GM19043 (cell line): ENCODE results near the gene ACAN.

Experiments
- ATAC-seq: cut with Tn5 transposase; IDR thresholded peaks from one replicate; pipeline ENCODE4 v1.9.1; 2021; ENCODE audit warnings: low read depth; ENCODE audit not compliant: unreplicated experiment

ACAN gene

DNA sequence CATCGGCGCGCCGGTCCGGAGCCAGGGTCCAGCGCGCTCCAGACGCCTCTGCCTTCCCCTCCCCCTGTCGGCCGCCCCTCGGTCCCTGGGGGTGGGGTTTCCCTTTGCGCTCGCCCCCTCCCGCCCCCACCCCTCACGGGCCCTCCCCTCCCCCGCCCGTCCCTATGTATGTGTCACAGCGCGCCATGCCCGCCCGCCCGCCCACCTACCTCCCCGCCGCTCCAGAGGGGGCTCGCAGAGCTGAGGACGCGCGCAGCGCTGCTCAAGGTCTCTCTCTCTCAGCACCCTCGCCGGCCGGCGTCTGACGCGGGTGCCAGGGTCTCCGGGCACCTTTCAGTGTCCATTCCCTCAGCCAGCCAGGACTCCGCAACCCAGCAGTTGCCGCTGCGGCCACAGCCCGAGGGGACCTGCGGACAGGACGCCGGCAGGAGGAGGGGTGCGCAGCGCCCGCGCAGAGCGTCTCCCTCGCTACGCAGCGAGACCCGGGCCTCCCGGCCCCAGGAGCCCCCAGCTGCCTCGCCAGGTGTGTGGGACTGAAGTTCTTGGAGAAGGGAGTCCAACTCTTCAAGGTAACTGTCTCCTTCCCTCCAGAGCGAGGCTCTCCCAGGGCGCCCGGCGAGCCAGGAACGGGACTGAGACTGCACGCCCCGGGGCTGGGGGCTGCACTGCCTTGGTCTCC lies at the start of gene ACAN:
TSS of gene ACAN (plus strand) at position 196 of the 679 bp plus-strand sequence. CDS start 32,771 bp downstream, outside the sequence.
- ATAC-seq, result no peak

DNA sequence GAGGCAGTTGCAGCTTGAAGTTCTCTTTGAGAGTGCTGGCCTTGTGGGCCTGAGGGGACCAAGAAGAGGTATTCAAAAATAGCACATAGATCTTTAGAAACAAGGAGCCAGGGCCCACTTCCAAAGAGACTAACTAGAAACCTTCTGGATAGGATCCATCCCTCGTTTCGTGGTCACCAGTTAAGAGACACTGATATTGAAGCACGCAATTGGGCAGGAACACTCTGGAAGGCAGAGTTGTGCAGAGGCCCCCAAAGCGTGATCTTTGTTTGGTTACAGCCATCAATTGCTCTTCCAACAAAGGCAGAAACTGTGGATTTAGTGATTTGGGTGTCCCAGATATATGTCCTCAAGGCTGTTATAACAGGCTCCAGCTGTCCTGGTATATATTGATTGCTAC lies 46.7 kb upstream of the ACAN start:
- ATAC-seq, result no peak

GRCh38 chr15:88756921-88757320 lies 46.3 kb upstream of the ACAN start:
- ATAC-seq, result no peak

- no peak for ATAC-seq
Observed at GRCh38 chr15:88759872-88760271, 43.4 kb upstream of the ACAN start.

GRCh38 chr15:88764448-88764847 lies 38.8 kb upstream of the ACAN start:
- no peak for ATAC-seq

DNA sequence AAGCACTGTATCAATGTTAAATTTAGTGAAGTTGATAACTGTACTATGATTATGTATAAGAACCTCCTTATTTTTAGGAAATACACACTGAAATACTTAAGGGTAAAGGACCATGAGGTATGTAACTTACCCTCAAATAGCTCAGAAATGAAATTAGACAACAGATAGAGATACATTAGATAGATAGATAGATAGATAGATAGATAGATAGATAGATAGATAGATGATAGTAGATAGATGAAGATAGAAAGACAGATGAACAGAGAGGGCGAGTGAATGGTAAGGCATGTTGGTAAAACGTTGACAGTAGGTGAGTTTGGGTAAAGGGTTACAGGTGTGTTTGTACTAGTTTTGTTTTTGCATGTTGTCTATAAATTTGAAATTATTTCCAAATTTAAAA lies 38.0 kb upstream of the ACAN start:
- ATAC-seq, result no peak

DNA sequence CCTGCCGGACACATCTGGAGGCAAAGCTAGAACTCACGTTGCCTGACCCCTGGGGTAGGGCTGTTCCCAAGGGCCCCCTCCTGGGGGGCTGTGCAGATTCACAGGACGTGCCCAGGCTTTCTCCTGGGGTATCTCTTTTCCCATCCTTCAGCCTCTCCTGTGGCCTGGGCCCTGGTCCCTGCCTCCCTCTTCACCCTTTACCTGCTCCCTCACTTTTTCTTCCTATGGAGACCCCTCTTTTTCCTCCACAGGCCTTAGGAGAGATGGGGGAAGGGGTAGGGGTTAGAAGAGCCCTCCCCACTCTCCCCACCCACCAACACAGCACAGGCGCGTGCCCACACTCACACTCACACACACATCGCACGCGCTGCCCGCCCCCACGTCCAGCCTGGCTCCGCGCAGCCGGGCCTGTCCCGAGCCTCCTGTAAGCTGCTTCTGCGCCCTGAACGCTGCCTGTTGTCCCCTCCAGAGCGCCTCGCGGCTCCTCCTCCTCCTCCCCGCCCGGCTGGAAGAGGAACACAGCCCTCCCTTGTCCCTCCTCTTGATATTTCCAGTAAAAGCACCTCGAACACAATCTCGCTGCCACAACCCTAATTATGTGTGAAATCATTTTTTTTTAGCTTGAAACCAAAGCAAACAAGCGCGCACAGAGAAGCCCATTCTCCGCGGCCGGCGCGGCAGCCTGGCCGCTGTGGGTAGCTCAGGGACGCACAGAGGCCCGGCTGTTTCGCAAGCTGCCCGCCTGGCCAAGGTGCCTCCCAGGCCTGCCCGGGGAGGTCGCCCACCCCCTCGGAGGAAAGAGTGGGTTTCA lies 33.9 kb upstream of the ACAN start:
- no peak for ATAC-seq

- no peak for ATAC-seq
Observed at GRCh38 chr15:88775776-88776175, 27.5 kb upstream of the ACAN start.

DNA sequence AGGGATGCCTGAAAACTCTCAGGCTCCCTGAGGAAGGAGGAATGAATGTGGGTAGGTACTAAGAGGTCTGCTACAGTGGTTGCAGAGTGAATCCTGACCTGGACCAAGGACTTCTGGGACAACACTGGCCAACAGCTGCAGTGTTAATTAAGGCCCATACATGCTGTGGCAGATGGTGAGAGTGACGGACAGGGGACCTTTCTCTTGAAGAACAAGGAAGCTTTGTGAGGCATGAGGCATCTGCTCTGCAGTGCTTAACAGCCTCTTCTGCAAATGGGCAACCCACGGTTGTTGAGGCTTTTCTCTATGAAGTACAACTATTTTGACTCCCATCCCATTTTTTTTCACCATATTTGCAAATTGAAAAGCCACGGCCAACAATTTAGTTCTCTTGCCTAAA lies 26.6 kb upstream of the ACAN start:
- no peak for ATAC-seq

GRCh38 chr15:88779944-88780343 lies 23.3 kb upstream of the ACAN start:
- no peak for ATAC-seq

GRCh38 chr15:88782465-88782864 lies 20.8 kb upstream of the ACAN start:
- no peak for ATAC-seq

DNA sequence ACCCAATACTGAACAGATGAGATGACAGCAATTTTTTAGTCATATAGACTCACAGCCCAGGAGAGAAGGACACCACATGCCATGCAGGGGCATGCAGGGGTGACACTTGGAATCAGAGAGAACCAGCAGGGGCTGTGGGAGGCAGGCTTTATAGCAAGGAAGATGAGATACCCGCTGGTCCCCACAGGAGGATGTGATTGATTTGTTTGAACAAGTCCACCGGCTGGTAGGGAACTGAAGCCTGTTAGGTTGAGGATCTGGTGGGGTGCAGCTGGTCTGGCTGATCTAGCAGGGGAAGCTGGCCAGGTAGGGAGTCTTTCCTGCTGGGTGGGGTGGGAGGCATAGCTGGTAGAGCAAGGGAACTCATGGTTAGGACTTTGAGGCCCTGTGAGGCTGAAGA lies 18.0 kb upstream of the ACAN start:
- no peak for ATAC-seq

DNA sequence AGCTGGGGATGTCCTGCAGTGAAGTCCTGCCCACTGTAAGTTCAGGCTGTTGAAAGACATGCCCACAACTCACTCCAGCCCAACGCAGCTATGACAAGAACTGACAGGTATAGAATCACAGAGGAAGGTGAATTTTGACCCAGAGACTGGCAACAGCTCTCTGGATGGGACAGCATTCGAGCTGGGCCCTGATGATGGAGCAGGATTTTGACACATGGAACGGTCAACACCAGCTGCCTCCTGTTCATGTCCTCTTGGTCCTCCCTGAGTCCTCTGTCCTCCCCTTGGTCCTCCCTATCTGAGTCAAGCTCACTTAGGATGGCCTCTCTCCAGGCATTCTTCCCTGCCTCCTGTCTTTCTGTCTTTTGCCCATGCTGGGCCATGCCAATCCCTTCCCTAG lies 15.2 kb upstream of the ACAN start:
- no peak for ATAC-seq

- no peak for ATAC-seq
Observed at GRCh38 chr15:88788816-88789215, 14.4 kb upstream of the ACAN start.

- no peak for ATAC-seq
Observed at GRCh38 chr15:88790486-88790885, 12.8 kb upstream of the ACAN start.

- no peak for ATAC-seq
Observed at GRCh38 chr15:88791637-88792036, 11.6 kb upstream of the ACAN start.

DNA sequence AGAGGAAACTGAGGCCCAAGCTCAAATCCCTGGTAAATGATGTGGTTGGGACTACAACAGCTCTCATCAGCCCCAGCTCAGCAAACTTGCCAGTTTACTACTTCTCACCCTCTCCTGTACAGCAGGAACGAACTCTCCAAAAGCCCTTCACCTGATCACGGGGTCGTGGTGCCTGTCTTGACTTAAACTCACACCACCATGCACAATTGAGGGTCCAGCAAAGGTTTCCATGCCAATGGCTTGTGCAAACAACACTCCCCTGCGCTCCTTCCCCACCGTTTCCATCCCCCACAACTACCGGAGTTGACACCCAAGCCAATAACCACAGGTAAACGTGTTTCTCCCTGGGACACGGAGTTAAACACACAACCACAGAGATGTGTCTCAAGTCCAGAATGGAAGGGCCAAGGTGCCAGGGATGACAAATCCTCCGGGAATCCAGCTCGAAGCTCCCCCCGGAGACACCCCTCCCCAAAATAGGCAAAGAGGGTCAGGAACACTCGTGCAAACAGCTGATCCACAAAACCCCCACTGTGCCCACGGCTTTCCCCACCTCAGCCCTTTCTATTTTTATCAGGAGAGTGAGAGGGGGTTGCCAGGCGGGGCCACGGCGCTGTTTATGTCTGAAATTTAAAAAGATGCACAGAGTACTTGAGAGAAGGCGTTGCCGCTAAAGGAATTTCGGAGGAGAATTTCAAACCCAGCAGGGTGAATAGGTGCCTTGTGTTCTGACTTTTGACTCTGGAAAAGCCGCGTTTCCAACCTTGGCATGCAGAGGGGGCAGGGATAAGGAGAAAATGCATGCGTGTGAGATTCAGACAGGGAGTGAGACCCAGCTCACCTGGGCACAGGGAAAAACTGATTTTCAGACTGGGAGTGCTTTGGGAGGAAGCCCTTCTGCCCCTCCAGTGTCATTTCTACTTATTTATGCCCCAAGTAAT lies 10.6 kb upstream of the ACAN start:
- no peak for ATAC-seq

- ATAC-seq, result no peak
Observed at GRCh38 chr15:88794001-88794400, 9.2 kb upstream of the ACAN start.

- no peak for ATAC-seq
Observed at GRCh38 chr15:88797663-88798339, 5.4 kb upstream of the ACAN start.

DNA sequence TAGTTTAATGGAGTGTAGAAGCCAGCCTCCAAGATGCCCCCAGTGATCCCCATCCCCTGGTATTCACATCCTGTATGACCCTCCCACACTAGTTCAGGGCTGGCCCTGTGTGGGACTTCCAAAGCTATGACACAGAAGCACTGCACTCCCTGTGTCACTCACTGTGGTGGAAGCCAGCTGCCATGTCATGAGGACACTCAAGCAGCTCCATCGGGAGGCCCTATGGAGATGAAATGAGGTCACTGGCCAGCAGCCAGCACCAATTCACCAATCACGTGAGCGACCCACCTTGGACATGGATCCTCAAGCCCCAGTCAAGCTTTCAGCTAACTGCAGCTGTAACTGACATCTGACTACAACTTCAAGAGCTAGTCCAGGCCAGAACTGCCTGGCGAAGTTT lies 3.9 kb upstream of the ACAN start:
- ATAC-seq, result no peak

GRCh38 chr15:88800026-88800425 lies 3.2 kb upstream of the ACAN start:
- ATAC-seq, result no peak
